Astrocyte of the hippocampus (primary cell): ENCODE results near the gene MLLT3.

Experiments
- DNase-seq: peaks from one replicate; pipeline ENCODE4 v3.0.0; 2011; ENCODE audit warnings: low read depth, low spot score

MLLT3 gene

DNA sequence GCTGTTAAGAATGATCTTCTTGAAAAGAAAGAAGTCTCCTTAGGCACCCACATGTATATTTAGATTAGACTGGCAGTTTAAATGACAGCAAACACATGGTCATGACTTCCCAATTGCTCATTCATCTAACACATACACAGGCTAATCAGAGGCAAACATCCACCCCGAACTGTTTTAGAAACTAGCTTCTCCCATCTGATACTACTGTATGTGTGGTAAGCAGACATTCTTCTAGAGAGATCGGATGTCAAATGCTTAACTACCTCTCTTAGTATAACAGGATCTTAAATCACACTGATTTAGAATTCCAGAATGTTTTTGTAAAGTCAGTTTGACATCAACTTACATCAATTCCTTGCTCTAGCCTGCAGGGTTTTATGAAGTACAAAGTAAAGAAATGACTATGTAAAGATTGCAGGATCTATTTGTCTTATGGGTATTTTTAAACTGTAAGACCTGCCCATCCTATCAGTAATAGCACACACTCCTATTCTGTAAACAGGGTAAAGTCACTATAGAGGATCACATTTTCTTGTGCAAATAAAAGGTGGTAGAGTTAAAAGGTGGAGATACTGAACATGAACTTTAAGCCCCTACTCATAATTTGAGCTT, 239.7 kb downstream of the MLLT3 start:
- DNase-seq, result peak; percentile 26

DNA sequence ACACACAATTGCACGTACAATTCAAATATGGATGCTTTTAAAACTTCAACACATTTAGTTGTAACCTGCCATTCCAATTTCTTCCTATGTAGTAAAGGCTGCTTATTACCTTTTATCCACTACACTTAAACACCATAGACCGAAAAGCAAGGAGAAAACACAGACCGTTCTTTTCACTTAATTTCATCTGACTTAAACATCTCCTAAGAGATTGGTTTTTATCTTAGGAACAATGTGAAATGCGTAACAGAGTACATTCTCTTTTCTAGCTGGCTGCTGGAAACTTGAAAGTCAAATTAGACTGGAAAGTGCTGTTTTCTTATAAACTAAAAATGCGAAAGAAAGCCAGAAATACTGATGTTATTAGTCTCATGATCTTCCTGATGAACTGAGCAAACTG, 241.8 kb downstream of the MLLT3 start:
- no peak for DNase-seq

DNA sequence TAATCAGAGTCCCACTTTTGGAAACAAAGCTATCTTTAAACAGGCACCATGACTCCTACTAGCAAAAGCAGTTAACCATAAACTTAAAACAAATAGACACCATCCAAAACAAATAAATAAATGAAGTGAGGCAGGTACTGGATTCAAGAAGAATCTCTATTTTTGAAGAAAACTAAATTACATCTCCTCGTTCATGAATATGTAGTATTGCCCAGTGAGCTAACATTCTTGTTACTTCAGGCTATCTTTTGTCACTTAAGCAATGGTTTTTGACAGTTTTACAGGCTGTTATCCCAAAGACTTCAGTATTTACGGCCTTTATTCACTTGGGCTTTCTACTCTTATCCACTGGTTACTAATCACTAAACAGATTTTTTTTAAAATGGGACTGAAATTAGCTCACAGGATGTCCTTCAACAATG, 242.5 kb downstream of the MLLT3 start:
- DNase-seq, result no peak

DNA sequence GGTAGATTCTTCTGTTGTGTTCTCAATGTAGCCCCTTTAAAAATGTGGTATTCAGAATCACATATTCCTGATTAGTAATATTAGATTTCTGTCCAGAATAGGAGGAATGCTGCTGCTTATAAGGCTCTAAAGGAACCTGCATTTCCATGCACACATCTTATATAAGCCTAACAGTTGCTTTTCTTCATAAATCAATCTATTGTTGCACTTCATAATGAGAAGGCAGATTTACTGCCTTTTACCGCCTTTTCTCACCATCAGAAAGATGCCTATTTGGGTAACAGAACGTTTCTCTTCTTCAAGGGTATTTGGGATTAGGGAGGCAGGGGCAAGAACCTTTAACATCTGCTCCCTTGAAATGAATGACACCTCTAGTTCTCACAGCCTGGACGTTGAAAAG, 243.4 kb downstream of the MLLT3 start:
- no peak for DNase-seq

DNA sequence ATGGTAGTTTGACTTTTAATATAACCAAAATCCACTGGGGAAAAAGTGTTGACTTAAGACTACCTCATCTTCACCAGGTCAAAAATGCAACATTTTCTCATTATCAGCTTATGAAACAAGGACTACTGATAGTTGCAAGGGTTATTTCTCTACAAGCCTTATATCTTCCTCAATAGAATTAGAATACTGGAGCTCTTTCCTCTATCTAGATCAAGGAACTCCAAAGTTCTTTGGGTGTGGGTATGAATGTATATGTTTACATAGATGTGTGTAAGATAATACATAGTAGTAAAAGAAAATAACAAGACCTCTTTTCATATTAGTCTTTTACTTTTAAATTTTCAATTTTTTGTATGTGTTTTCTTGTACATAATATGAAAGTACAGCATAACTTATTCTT, 244.5 kb downstream of the MLLT3 start:
- DNase-seq, result no peak

DNA sequence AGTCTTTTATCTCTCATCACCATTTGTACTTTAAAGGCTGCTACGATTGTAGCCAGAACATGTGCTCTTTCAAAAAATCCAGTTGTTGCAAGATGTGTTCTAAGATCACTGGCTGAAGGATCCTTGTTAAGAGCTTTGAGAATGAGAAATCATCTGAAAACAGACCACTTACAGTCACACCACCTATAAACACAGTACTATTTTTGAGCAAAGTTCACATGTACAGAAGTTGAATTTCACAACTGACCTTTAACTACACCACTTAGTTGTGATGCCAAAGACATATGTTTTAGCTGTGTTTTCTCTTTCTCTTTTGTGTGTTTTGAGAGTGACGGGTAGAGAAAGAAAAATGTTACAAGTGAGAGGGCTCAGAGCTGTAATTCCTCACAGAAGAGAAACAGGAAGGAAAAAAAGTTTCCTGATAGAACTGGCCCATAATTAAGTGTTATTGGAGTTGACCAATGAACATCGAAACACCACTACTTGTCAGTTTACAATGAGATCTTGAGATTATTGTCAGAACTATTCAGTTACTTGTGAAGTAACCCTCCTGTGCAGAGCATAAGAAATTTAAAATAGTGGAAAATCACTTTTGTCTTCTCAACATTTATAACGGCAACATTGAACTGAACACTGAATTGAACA, 245.4 kb downstream of the MLLT3 start:
- DNase-seq, result no peak

DNA sequence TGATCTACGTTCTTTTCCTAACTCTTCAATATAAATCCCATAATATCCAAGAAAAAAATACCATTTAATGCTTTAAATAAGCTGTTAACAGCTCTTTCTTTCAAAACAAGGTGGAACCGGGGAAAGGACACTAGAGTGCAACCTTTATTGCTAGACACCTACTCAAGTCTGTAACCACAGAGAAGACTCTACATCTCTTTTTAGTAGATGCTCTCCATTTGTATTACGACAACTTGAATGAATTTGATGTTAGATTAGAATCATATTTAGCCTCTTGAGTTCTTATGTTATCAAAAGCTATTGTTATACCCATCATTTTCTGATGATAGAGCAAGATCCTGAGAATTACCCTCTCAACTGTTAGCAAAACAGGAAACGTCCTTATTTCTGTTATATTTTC, 246.3 kb downstream of the MLLT3 start:
- DNase-seq, result no peak

DNA sequence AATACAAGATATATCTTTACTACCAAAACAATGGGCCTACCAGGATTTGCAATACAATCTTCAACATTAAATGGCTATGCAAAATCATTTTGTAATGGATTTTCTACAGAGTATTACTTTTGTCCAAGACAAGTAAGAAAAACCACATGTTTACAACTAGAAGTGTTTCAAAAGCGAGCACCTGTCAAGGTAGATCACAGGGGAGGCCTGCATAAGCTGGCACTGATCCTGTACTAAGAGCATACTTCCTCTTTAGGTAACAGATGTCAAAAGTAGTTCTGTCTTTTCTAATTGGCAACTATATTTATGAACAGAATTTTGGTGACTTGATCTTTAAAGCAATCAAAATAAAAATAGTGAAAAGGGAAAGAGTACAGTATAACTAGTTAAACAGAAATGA, 249.0 kb downstream of the MLLT3 start:
- DNase-seq, result no peak

DNA sequence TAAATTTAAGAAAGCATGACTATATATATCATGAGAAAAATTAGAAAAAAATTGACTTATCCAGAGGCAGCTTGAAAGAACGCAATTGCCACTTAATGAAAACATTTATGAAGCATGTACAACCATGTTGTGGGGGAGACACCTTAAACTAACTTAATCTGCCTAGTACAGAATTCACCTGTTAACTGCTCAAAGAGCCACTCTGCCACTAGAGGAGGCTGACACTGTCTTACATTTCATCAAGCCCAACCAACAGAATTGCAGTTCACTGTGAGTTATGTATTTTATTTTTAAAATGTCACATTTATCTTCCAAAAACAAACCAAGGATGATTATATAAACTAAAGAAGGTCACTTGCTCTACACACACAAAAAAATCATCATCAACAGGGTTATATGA, 252.9 kb downstream of the MLLT3 start:
- no peak for DNase-seq

DNA sequence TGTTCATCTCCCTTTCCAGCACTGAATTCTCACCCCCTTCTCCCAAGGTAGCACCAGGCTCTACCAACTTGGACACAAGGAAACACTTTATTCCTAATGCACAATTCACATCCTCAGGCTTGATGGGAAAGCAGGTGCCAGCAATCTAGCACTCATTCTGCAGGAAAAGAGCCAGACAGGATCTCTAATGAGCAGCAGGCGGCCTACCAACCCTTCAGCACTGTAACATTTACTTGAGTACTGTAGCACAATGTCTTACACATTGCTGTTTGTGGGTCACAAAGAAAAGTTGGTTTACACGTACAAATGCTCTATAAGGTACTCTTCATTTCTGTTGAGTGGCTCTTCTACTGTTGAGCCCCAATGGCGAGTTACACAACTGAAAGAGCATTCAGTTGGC, 254.4 kb downstream of the MLLT3 start:
- no peak for DNase-seq

DNA sequence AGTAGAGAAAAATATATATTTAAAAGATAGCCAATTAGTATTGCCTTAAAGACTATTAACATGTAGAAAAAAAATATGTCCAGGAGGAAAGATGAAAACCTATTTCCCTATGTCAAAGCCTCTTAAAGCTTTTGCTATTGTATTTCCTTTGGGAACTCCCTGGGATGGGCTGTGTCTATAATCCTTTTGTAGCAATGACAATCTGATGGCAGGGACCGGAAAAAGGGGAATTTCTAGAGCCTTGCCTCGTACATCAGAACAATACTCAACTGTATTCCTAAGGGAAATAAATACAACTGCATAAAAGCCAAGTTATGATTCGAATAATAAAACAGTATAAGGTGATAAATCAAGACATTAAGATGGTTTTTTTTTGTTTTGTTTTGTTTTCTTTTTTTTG, 257.3 kb downstream of the MLLT3 start:
- DNase-seq, result no peak

DNA sequence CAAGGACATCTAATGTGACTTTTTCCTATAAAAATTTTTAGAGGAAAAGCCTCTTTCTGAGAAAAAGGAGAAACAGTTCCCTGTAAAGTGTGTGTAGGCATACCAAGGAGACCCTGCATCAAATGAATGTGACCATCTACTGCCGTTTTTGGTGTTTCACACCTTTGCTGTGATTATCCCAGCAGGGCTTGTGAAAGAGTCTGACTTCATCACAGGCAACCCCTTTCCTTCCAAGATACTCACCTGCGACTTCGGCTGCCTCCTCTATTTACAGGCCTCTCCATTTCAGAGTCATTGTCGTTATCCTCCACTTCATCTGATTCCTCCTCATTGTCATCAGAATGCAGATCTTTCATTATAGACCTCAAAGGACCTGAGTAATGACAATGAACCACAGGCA, 259.1 kb downstream of the MLLT3 start:
- no peak for DNase-seq

DNA sequence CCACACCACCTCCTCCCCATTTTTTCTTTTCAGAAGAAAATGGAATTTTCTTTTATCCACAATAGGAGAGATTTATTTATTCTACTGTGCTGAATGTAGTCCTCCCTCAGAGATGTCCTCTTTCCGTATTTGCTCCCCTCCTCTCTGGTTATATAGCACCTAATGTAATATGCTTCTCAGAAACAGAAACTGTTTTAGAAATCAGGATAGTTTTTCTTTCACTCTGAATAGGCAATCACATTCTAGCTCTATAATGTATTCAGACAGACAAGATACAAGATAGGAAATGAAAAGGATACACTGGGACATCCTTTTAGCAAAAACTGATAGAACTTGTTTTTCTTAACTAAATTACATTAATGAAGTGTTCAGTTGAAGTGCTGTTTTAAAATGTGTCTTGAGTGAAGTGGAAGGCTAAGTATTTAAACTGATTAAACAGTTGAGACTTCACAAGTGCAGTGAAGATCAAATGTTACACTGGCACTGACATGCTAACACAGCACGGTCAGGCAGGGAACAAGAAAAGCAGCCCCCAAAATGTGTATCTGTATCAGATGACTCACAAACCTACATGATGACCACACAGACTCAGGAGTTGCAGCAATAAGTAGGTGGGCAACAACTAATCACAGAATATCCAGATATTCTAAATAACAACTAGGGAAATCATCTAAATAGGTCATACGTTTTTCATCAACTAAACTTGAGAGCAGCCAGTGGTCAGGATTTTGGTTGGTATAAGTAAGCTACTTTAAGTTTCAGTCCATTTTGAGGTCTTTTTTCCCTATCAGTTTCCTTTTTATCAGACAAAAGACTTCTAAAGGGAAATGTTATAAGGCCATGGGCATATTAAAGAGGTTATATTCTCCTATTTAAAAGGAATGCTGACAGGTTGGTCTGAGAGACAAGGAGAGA, 260.4 kb downstream of the MLLT3 start:
- no peak for DNase-seq

DNA sequence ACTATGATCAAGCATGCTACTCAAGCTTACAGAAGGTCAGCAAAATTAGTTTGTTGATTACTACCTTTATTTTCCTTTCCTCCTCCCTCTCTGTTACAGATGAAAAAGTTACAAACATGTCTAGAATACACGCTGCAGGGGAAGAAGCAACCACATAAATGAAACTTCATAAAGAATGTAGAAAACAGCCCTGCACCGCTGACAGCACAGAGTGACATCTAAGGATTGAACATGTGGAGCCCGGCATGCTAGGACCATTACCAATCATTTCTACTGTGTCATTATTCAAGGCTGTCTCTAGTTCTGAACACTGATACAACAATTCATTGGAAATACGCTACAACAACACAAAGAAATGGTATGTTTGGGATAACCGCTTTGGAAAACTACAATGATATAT, 261.1 kb downstream of the MLLT3 start:
- DNase-seq, result no peak

DNA sequence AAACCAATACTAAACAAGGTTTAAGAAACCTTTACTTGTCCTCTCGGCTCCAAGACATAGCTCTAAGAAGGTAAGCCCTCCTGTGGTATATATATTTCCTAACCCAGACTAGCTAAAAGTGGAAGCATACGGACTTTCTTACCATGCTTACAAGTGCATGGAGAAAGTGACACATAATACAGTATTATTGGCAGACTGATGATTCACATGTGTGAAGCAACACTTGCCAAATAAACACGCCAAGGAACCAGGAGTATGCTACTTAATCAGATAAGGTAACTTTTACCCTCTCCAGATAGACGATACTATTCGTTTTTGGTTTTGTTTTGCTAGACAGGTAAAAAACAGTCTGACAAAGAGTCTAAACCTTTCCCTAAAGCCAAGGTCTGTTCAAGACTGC, 264.1 kb downstream of the MLLT3 start:
- DNase-seq, result no peak

DNA sequence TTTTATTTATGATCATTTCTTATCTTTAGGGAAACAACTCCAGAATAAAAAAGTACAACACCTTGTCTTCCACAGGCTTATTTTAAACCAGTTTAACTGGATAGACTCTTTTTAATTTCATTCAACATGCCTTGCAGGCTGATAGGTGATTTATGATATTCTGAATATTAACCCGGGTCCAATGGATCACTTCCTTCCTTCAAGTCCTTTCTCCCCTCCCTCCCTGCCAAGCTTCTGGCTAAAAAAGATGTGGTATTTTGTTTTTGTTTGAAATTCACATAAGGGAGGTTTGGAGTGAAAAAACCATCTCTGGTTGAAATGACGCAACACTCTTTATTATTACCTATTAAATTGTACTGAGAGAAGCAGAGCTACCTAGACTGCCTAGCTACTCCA, 265.3 kb downstream of the MLLT3 start:
- no peak for DNase-seq

DNA sequence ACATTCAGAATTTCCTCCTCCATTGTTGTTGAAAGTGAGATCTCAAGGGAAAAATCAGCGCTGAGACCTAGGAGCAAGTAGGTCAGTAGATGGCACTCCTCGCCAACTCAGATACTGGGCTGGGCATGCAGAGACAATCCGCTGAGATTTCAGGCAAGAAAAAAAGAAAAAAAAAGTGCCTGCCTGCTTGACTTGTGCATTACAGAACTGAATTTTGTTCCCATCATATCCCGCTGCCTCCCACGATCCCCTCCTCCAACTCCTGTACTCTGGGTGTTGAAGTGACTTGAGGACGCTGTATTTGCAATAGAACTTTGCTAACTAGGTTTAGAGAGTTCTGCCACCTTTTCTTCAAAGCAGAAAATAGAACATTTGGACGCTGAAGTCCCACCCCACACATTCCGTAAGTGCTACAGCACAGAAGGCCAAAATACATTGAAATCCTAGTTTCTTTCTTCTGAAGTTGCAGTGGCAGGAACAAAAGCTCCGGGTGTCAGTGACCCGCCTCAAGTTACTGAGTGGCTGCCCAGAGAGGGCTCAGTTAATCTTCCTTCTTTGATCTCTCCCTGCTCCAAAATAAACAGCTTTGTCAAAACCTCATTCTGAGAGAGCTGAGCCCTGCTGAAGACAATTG, 265.8 kb downstream of the MLLT3 start:
- peak; percentile 90 for DNase-seq

DNA sequence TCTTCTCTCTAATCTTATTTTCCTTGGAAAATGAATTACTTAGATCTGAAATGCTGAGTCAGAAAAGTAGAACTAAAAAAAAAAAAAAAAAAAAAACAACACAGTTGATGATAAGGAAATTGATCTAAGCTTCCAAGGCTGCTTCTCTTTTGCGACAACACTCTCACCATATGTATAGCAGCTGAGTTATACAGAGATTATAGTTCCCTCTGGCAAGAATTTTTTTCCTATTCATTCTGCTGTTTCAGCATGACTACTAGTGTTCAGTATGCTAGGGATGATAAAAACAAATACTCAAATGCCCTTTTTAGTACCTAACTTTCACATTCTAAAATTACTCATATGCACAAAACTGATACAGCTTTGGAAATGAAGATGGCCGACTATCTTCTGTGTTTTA, 267.3 kb downstream of the MLLT3 start:
- peak; percentile 37 for DNase-seq

DNA sequence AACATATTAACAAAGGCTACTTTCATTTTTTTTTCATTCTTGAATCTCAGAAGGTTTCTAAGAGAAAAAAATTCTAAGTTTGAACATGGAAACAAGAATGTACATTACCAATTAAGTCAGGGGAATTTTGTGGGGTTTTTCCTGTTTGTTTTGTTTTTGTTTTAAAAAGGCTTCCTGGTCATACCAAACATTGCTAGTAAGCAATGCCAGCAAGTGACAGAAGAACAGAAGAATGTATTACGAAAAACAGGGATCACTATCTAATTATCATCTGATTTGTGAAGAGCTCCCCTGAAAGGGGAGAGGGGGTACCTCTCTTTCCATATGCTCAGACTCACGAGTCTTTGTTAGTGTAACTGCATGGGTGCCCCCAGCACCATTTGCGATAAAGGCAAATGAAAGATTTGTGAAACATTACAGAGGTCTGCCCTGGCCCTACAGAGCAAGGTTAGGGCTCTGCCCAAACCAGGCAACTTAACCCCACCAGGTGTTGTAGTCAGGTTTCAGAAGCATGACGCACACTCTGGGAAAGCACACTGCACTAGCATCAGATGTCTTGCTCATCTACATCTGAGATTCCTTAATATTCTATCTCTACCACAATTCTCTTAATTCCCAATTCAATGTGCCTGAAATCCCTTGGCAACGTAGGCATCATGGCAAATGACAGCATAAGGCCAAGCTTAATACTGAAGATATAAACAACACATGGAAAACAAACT, 268.2 kb downstream of the MLLT3 start:
- DNase-seq, result peak; percentile 56

DNA sequence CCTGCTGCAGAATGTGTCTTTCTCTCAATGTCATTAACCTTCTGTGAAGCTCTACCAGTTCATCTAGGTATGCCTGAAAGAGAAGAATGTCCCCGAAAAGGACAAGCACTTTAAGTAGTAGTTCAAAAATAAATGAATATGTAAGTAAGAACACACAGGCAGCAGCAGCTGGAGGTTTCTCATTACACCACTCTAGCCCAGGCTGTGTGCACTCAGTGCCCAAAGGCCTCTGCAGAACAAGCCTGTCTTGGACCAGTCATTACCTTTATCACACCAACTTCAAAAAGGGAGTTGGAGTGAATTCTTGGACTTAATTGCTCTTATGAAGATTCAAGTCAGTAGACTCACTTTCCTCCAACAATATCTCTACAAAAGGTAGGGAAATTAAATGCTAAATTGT, 268.8 kb downstream of the MLLT3 start:
- no peak for DNase-seq

DNA sequence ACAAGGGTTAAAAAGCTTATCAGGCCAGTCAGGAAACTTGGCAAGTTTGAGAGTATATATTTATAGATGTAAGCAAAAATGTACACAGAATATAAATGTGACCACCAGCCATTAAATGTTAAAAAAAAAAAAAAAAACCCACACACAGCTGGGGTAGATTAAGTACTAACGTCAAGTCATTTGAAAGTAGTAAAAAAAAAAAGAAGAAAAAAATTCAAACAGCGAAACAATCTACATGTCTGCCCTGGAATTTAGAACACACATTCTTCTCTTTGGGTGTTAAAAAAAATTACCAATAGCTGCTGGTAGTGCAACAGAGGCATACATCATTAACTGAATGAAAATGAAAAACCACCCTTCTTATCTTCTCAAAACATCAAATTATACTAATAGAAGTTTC, 269.7 kb downstream of the MLLT3 start:
- DNase-seq, result no peak

DNA sequence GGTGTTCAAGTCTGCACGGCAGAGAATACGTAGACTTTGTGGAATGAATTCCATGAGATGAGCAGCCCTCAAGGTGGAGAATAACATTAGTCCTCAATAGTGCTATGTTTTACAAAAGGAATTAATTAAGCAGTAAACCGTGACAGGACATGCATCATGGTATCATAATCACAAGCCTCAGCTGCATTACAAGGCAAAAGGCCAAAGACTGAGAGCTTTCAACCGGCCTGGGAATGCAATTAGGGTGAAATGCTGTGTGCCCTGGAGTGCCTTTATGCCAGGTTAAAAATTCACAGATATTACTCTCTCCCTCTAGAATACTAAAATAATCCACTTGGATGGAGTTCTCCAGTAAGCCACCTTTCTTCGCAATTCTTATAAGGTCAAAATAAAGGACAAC, 270.6 kb downstream of the MLLT3 start:
- peak; percentile 22 for DNase-seq
